Activated CD8-positive, alpha-beta memory T cell treated with anti-CD3 and anti-CD28 coated beads, Interleukin-2, amount 10 ng/mL, durations not matched to agents 7 days and 5 days (primary cell): ENCODE results near the gene HEATR5B. TPM values are rescaled to one million over a fixed set of nuclear protein-coding genes. Genes with fewer than 3 reads are reported as not detected.
A peak's percentile ranks its signal among the peaks of the same experiment; 100 is the strongest.

Experiments
- ATAC-seq: fragments of 150-1000 bp; cut with Tn5 transposase; one replicate; pipeline ENCODE4 v1.10.0; 2021; ENCODE audit warnings: moderate library complexity
- CTCF ChIA-PET: fragments of 350-600 bp; sonication (Branson Sonifier 250); formaldehyde crosslinking; loops from one replicate; lab custom pipeline; 2021; ENCODE audit warnings: antibody characterized with exemption; lab: Charles Lee
- DNase-seq: peaks from one replicate; pipeline ENCODE4 v3.0.0-alpha.2; 2020
- H3K27ac Mint-ChIP-seq: one replicate; pipeline ENCODE4 v1.8.0; 2021; ENCODE audit warnings: mild to moderate bottlenecking, mixed read lengths
- H3K27me3 Mint-ChIP-seq: one replicate; pipeline ENCODE4 v1.8.0; 2021; ENCODE audit warnings: mixed read lengths
- H3K36me3 Mint-ChIP-seq: one replicate; pipeline ENCODE4 v1.8.0; 2021; ENCODE audit warnings: mild to moderate bottlenecking, mixed read lengths
- H3K4me1 Mint-ChIP-seq: one replicate; pipeline ENCODE4 v1.8.0; 2021; ENCODE audit warnings: mixed read lengths
- H3K4me3 Mint-ChIP-seq: one replicate; pipeline ENCODE4 v1.8.0; 2021; ENCODE audit warnings: mild to moderate bottlenecking, moderate library complexity, mixed read lengths
- H3K9me3 Mint-ChIP-seq: one replicate; pipeline ENCODE4 v1.8.0; 2022; ENCODE audit warnings: low read depth, mixed read lengths
- total RNA-seq, 2 experiments: library from RNA; stranded (reverse); gene quantifications; one replicate each; pipeline ENCODE4 v1.2.3, GENCODE V29; 2021

Gene HEATR5B
- total RNA-seq, 2 experiments from 2014 or later: 14.8 to 15.2 TPM

GRCh38 chr2:37096568-37096967 is 12.4 kb upstream of the HEATR5B start:
- no peaks in the 10 kb centered on the region for H3K27me3 Mint-ChIP-seq
- DNase-seq (no peak), ATAC-seq (no peak)
- H3K9me3 Mint-ChIP-seq: no peaks in the 10 kb centered on the region
- H3K36me3 Mint-ChIP-seq: peaks cover 48% of the 10 kb centered on the region
- H3K4me3 Mint-ChIP-seq: no peak overlapping the region
- CTCF ChIA-PET: no interaction called here
- no peak overlapping the region for H3K27ac Mint-ChIP-seq
- H3K4me1 Mint-ChIP-seq: peaks cover 4% of the 10 kb centered on the region

- H3K27ac Mint-ChIP-seq: peak overlapping the region; percentile 58
- DNase-seq (no peak), ATAC-seq (no peak)
- H3K9me3 Mint-ChIP-seq: no peaks in the 10 kb centered on the region
- no peak overlapping the region for H3K4me3 Mint-ChIP-seq
- H3K4me1 Mint-ChIP-seq: peaks cover 6% of the 10 kb centered on the region
- H3K27me3 Mint-ChIP-seq: no peaks in the 10 kb centered on the region
- CTCF ChIA-PET: no interaction called here
- H3K36me3 Mint-ChIP-seq: peaks cover 34% of the 10 kb centered on the region
These were observed 7.7 kb upstream of the HEATR5B start for GRCh38 chr2:37091873-37092272.

- Mint-ChIP-seq H3K36me3 (peaks cover 30% of the 10 kb centered on the region), H3K4me1 (peaks cover 6% of the 10 kb centered on the region), H3K9me3 (no peaks in the 10 kb centered on the region), H3K27ac (no peak overlapping the region), H3K27me3 (no peaks in the 10 kb centered on the region), H3K4me3 (no peak overlapping the region)
- CTCF ChIA-PET: no interaction called here
- DNase-seq (no peak), ATAC-seq (no peak)
These were observed 5.9 kb upstream of the HEATR5B start for GRCh38 chr2:37090019-37090477.

GRCh38 chr2:37085731-37086147 is 1.6 kb upstream of the HEATR5B start:
- Mint-ChIP-seq H3K27ac (no peak overlapping the region), H3K4me1 (peaks cover 27% of the 10 kb centered on the region), H3K27me3 (no peaks in the 10 kb centered on the region), H3K4me3 (no peak overlapping the region), H3K9me3 (no peaks in the 10 kb centered on the region), H3K36me3 (peaks cover 30% of the 10 kb centered on the region)
- CTCF ChIA-PET: no interaction called here
- ATAC-seq (no peak), DNase-seq (no peak)

GRCh38 chr2:37084797-37085196 is 625 bp upstream of the HEATR5B start:
- Mint-ChIP-seq H3K27ac (no peak overlapping the region), H3K36me3 (peaks cover 34% of the 10 kb centered on the region), H3K4me3 (no peak overlapping the region), H3K9me3 (no peaks in the 10 kb centered on the region), H3K4me1 (peaks cover 34% of the 10 kb centered on the region), H3K27me3 (no peaks in the 10 kb centered on the region)
- no peak for DNase-seq
- no peak for ATAC-seq
- CTCF ChIA-PET: no interaction called here

DNA sequence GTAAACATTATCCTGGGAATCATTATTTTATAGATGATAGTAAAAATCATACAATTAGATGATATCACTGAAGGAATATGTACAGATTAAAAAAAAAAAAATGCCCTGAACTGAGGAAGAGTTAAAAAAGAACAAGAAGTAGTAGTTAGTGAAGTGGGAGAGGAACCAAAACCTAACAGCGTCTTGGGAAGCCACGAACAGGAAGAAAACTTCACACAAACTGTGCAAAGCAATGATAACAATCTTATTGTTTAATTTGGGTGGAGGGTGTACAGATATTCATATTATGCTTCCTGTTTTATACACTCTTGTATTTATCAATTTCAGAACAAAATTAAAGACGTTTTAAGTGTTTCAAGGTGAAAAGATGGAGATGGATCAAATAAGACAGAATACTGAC is 3.5 kb downstream of the HEATR5B start:
- H3K27ac Mint-ChIP-seq: peak overlapping the region; percentile 74
- peaks cover 45% of the 10 kb centered on the region for H3K36me3 Mint-ChIP-seq
- H3K4me1 Mint-ChIP-seq: peaks cover 43% of the 10 kb centered on the region
- no peak for DNase-seq
- H3K4me3 Mint-ChIP-seq: peak overlapping the region; percentile 9
- ATAC-seq: no peak
- CTCF ChIA-PET: no interaction called here
- H3K9me3 Mint-ChIP-seq: no peaks in the 10 kb centered on the region
- H3K27me3 Mint-ChIP-seq: no peaks in the 10 kb centered on the region

DNA sequence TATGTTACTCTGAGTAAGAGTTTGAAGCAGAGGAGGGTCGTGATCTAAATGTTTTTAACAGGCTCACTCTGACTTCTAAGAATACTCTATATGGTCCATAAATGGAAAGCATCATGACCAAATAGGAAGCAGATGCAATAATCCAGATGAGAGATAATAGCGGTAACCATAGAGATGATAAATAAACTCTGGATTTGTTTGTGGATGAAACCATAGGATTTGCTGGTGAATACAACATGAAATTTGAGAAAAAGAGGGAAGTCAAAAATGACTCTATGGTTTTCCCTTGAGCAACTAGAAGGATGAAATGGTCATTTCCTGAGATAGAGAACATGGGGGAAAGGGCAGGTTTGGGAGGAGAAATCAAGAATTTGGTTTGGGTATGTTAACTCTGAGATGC is 3.9 kb downstream of the HEATR5B start:
- no peaks in the 10 kb centered on the region for H3K9me3 Mint-ChIP-seq
- ATAC-seq (no peak), DNase-seq (no peak)
- peak overlapping the region; percentile 9 for H3K4me3 Mint-ChIP-seq
- H3K4me1 Mint-ChIP-seq: peaks cover 43% of the 10 kb centered on the region
- CTCF ChIA-PET: no interaction called here
- H3K27ac Mint-ChIP-seq: peak overlapping the region; percentile 74
- H3K36me3 Mint-ChIP-seq: peaks cover 45% of the 10 kb centered on the region
- H3K27me3 Mint-ChIP-seq: no peaks in the 10 kb centered on the region

GRCh38 chr2:37070931-37071330 is 13.2 kb downstream of the HEATR5B start:
- Mint-ChIP-seq H3K27me3 (no peaks in the 10 kb centered on the region), H3K9me3 (no peaks in the 10 kb centered on the region), H3K36me3 (peaks cover 30% of the 10 kb centered on the region), H3K4me3 (no peak overlapping the region), H3K27ac (no peak overlapping the region), H3K4me1 (peaks cover 4% of the 10 kb centered on the region)
- CTCF ChIA-PET: interaction anchor here (0.5 kb wide), 1 partner anchor 154 kb away, joined by 3 read pairs; no protein-coding TSS in a partner anchor
- DNase-seq (no peak), ATAC-seq (no peak)

DNA sequence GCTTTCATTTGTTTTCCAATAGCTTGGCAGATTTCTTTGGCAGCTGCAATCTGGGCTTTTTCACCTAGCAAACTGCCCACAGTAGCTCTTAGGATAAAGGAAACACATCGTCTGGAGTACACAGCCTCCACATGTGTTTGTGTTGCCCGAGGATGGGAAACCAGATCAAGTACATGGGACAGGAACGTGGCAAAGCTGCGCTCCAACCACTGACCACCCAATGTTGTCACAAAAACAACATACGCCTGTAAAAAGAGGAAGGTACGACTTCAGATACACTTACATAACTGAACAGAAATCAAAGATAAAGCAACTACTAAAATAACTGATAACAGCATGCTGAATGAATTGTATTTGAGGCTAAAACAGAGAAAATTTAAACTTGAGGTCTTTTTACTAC is 15.5 kb downstream of the HEATR5B start:
- peaks cover 24% of the 10 kb centered on the region for H3K36me3 Mint-ChIP-seq
- peaks cover 4% of the 10 kb centered on the region for H3K4me1 Mint-ChIP-seq
- ATAC-seq (no peak), DNase-seq (no peak)
- CTCF ChIA-PET: no interaction called here
- no peak overlapping the region for H3K4me3 Mint-ChIP-seq
- no peak overlapping the region for H3K27ac Mint-ChIP-seq
- H3K27me3 Mint-ChIP-seq: no peaks in the 10 kb centered on the region
- H3K9me3 Mint-ChIP-seq: no peaks in the 10 kb centered on the region

DNA sequence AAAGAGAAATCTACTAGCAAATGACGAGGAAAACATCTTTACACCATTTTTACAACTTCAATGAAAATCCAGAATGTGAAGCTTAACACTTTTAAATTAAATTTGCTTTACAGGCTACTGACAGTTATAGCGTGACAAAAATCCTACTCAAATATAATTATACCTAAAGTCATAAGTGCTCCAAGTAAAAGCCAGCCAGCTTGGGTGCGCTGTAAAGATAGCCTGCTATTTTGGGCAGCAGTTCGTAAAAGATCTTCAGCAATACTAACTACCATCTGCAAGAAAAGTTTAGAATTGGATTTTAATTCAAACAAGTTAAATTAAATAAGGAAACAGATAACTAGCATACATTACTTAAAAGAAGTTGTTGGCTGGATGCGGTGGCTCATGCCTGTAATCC is 22.4 kb downstream of the HEATR5B start:
- CTCF ChIA-PET: no interaction called here
- ATAC-seq: no peak
- peaks cover 28% of the 10 kb centered on the region for H3K36me3 Mint-ChIP-seq

DNA sequence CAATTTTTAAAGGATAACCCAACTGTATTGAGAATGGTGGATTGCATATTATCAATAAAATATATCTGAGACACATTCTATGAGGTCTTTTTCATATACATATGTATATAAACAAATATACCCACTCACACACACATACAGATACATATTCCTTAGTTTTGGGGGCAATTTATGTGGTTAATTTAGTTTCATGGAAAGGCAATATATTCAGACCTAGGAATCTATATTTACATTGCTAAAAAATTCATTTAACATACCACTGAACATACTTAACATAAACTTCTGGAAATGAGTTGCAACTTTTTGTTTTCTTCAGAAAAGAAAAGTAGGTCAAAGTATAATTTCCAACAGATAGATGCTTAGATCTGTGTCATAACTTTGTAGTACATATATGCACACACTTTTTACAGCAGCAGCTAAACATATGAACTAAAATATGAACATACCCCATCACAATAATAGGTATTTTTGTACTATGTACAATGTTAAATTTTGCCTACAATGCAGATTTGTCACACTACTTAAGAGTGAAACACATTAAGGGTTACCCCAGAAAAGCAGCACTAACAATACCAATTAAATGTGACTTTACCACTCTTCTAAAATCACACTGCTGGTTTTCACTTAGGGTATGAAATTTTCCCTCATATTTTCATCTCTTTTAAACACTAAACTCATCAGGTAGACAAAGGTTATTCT is 23.0 kb downstream of the HEATR5B start:
- no peak overlapping the region for H3K27ac Mint-ChIP-seq
- CTCF ChIA-PET: no interaction called here
- no peak for ATAC-seq

More for the DNA sequence above, 22.4 kb downstream of the HEATR5B start:
- DNase-seq: no peak
- no peak overlapping the region for H3K4me3 Mint-ChIP-seq
- peaks cover 4% of the 10 kb centered on the region for H3K4me1 Mint-ChIP-seq
- H3K27ac Mint-ChIP-seq: no peak overlapping the region
- no peaks in the 10 kb centered on the region for H3K27me3 Mint-ChIP-seq
- H3K9me3 Mint-ChIP-seq: no peaks in the 10 kb centered on the region

GRCh38 chr2:37060446-37060845 is 23.7 kb downstream of the HEATR5B start:
- DNase-seq: no peak

More for the DNA sequence above, 23.0 kb downstream of the HEATR5B start:
- DNase-seq: no peak
- H3K27me3 Mint-ChIP-seq: no peaks in the 10 kb centered on the region
- peaks cover 33% of the 10 kb centered on the region for H3K36me3 Mint-ChIP-seq
- no peaks in the 10 kb centered on the region for H3K9me3 Mint-ChIP-seq
- H3K4me3 Mint-ChIP-seq: no peak overlapping the region
- peaks cover 4% of the 10 kb centered on the region for H3K4me1 Mint-ChIP-seq

DNA sequence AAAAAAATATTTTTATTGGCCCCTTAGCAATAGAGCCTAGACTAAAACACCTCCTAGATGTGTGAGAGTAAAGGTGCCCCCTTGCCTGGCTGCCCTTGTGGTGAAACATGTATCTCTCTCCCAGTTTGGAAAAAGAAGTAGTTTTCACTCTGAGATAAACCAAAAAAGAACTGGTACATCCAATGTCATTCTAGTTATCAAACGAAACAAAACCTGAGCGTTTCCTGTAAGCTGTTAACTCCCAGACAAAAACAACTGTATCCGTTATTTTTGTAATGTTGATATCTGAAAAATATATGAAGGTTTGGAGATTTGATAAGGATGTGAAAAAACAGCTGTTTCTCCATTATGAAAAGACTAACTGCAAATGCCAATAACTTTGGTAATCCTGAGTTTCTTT is 24.3 kb downstream of the HEATR5B start:
- no peak overlapping the region for H3K27ac Mint-ChIP-seq
- CTCF ChIA-PET: no interaction called here
- peaks cover 4% of the 10 kb centered on the region for H3K4me1 Mint-ChIP-seq
- no peak overlapping the region for H3K4me3 Mint-ChIP-seq
- no peaks in the 10 kb centered on the region for H3K9me3 Mint-ChIP-seq
- peaks cover 33% of the 10 kb centered on the region for H3K36me3 Mint-ChIP-seq
- DNase-seq (no peak), ATAC-seq (no peak)
- H3K27me3 Mint-ChIP-seq: no peaks in the 10 kb centered on the region

More at GRCh38 chr2:37060446-37060845, 23.7 kb downstream of the HEATR5B start:
- no peaks in the 10 kb centered on the region for H3K27me3 Mint-ChIP-seq
- H3K27ac Mint-ChIP-seq: no peak overlapping the region
- H3K4me1 Mint-ChIP-seq: peaks cover 4% of the 10 kb centered on the region
- H3K9me3 Mint-ChIP-seq: no peaks in the 10 kb centered on the region
- H3K4me3 Mint-ChIP-seq: no peak overlapping the region
- ATAC-seq: no peak
- H3K36me3 Mint-ChIP-seq: peaks cover 33% of the 10 kb centered on the region
- CTCF ChIA-PET: no interaction called here

- CTCF ChIA-PET: interaction anchor here (0.6 kb wide), 1 partner anchor 103 kb away, joined by 3 read pairs; no protein-coding TSS in a partner anchor
- ATAC-seq: no peak
- Mint-ChIP-seq H3K4me3 (no peak overlapping the region), H3K27ac (no peak overlapping the region), H3K9me3 (no peaks in the 10 kb centered on the region), H3K27me3 (no peaks in the 10 kb centered on the region), H3K36me3 (peaks cover 31% of the 10 kb centered on the region), H3K4me1 (no peaks in the 10 kb centered on the region)
- no peak for DNase-seq
These were observed 31.4 kb downstream of the HEATR5B start for GRCh38 chr2:37052600-37053332.
